ENCODE data around the gene RGMB. TPM values are rescaled to one million over a fixed set of nuclear protein-coding genes. Genes with fewer than 3 reads are reported as not detected.

The RGMB gene
- total and polyA plus RNA-seq, 9 donors: 14.5 to 40.3 (median 26.4) TPM

DNA sequence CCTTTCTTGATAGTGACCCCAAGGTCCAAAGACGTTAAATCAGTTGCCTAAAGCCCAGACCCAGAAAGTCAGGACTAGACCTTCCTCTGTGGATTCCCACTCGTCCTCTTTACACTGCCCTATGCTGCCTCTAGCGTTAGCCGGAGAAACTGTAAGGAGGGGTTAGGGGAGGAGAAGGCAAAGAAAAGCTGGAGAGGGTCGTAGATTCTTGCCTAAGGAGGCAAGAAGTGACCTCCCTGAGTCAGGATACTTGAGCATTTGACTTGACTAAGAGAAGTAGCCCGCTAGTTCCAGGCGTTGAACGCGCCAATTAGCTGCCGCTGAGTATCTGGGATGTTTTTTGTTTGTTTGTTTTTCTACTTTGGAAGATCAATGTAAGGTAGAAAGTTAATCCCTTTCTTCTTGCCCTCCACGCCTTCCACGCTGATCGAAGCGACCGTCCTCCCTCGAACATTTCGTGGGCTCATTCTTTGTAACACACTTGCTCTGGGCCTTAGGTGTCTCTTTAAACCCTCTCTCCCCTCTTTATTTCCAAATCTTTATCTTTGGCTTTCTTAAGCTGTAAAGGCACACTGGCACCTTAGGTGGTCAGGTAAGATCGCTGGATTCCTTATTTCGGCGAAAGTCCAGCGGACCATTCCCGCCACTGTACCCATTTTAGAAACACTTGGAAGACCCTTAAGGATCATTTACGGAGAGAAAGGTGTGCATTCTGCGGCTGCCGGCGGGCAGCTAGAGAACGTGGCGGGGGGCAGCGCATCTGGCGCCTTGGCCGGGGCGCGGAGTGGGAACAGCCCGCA lies 5.1 kb upstream of the RGMB start:
- H3K27me3 ChIP-seq: no peaks in the 10 kb centered on the region
- H3K36me3 ChIP-seq: no peaks in the 10 kb centered on the region
- intact Hi-C loops (cut with DNase I): no loop called here
- WGBS, 3 donors: 0 to 1% (median 0%) methylated on average over 34 of the region's 34 CpGs
- H3K4me3 ChIP-seq: peak overlapping the region; percentile 44
- DNase-seq: peak; percentile 35 to 60 (median 39)
- H3K9me3 ChIP-seq: no peaks in the 10 kb centered on the region
- H3K4me1 ChIP-seq (ENCODE audit: insufficient read depth): no peaks in the 10 kb centered on the region
- H3K27ac ChIP-seq: peak overlapping the region; percentile 26 to 73
- TF ChIP-seq, protein P1, sequence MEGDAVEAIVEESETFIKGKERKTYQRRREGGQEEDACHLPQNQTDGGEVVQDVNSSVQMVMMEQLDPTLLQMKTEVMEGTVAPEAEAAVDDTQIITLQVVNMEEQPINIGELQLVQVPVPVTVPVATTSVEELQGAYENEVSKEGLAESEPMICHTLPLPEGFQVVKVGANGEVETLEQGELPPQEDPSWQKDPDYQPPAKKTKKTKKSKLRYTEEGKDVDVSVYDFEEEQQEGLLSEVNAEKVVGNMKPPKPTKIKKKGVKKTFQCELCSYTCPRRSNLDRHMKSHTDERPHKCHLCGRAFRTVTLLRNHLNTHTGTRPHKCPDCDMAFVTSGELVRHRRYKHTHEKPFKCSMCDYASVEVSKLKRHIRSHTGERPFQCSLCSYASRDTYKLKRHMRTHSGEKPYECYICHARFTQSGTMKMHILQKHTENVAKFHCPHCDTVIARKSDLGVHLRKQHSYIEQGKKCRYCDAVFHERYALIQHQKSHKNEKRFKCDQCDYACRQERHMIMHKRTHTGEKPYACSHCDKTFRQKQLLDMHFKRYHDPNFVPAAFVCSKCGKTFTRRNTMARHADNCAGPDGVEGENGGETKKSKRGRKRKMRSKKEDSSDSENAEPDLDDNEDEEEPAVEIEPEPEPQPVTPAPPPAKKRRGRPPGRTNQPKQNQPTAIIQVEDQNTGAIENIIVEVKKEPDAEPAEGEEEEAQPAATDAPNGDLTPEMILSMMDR (IDR thresholded peaks at IDR 0.05): peak; percentile 50 to 67 (median 67)
- no peak for TF ChIP-seq POLR2A (IDR thresholded peaks at IDR 0.05)

DNA sequence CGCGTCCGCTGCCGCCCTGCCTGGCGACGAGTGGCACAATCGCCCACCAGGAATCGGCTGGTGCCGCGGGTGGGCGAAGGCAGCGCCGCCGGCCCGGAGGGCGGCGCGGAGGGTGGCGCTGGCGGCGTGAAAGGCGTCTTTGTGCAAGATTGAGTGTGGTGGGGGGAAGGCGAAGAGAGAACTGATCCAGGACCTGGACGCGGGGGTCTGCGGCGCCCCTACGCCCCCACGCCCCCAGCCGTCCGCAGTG lies 4.6 kb upstream of the RGMB start:
- no peaks in the 10 kb centered on the region for H3K36me3 ChIP-seq
- H3K4me1 ChIP-seq (ENCODE audit: insufficient read depth): no peaks in the 10 kb centered on the region
- WGBS, 3 donors: 0% methylated on average over 24 to 31 of the region's 31 CpGs
- peak overlapping the region; percentile 26 to 73 for H3K27ac ChIP-seq
- DNase-seq: no peak
- peak overlapping the region; percentile 44 for H3K4me3 ChIP-seq
- no peak for TF ChIP-seq POLR2A (IDR thresholded peaks at IDR 0.05)
- TF ChIP-seq EP300 (IDR thresholded peaks at IDR 0.05): no peak
- TF ChIP-seq, protein P1 (IDR thresholded peaks at IDR 0.05): no peak
- intact Hi-C loops (cut with DNase I): no loop called here
- no peaks in the 10 kb centered on the region for H3K9me3 ChIP-seq
- H3K27me3 ChIP-seq: no peaks in the 10 kb centered on the region

DNA sequence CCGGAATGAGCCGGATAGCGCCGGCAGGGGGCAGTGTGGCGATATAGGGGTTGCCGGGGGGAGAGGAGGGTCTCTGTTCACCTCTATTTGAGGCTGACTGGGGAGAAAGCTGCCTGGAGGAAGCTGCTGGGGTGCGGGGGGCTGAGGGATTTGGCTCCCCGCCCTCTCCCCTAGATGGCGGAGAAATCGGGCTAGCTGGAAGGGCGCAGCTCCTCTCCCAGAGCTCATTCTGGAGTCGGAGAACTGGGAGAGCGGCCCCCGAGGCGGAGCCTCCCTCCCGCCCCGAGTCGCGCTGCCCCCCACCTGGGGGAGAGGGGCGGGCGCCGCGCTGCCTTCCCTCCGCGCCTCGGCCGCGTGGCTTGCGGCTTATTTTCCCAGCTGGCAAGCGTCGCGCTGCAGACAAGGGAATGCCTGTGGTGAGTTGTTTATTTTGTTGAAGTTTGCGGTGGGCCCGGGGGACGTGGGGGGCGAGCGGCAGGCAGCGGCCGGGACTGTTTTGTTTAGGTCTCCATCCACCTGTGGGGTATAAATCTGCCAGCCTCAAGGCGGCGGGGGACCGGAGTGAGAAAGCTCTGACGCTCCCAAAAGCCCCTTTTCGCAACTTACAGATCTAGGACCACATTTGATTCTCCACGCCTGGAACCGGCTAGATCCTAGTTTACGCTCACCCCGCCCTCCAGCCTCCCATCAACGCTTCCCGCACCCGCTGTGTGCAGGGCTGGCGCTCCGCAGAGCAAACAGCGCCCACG lies 4.1 kb upstream of the RGMB start:
- peak overlapping the region; percentile 26 to 73 for H3K27ac ChIP-seq

DNA sequence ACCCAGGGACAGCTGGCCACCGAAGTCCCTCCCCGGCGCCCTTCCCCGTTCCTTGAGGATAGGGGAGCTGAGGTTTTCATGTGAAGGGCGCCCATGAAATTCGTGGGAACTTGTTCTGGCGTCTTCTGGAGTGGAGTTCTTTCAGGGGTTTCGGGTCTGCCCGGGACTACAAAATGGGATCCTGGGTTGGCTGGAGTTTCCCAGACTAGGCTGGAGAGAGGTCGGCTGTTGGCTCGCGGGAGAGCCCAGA lies 3.6 kb upstream of the RGMB start:
- H3K27me3 ChIP-seq: no peaks in the 10 kb centered on the region
- intact Hi-C loops (cut with DNase I): loop anchor here in 1 of 4 donors (5.0 kb wide), 1 partner anchor 157 kb away; the partner anchor contains the start of gene CHD1
- DNase-seq: peak in 3 of 5 donors; percentile 28 to 52 (median 48)
- peak overlapping the region; percentile 26 to 73 for H3K27ac ChIP-seq
- H3K4me3 ChIP-seq: peak overlapping the region; percentile 44
- H3K4me1 ChIP-seq (ENCODE audit: insufficient read depth): no peaks in the 10 kb centered on the region
- TF ChIP-seq EP300 (IDR thresholded peaks at IDR 0.05): no peak
- no peak for TF ChIP-seq POLR2A (IDR thresholded peaks at IDR 0.05)
- TF ChIP-seq, protein P1 (IDR thresholded peaks at IDR 0.05): no peak
- no peaks in the 10 kb centered on the region for H3K9me3 ChIP-seq
- 0 to 1% (median 1%) methylated on average over 12 of the region's 12 CpGs for WGBS, 3 donors
- H3K36me3 ChIP-seq: no peaks in the 10 kb centered on the region

More for the DNA sequence above, 4.1 kb upstream of the RGMB start:
- TF ChIP-seq EP300 (IDR thresholded peaks at IDR 0.05): no peak
- TF ChIP-seq, protein P1 (IDR thresholded peaks at IDR 0.05): peak in 2 of 3 donors; percentile 31 to 44
- TF ChIP-seq POLR2A (IDR thresholded peaks at IDR 0.05): no peak
- Histone ChIP-seq H3K4me3 (peak overlapping the region; percentile 44), H3K4me1 (ENCODE audit: insufficient read depth) (no peaks in the 10 kb centered on the region), H3K9me3 (no peaks in the 10 kb centered on the region), H3K27me3 (no peaks in the 10 kb centered on the region), H3K36me3 (no peaks in the 10 kb centered on the region)
- intact Hi-C loops (cut with DNase I): no loop called here
- WGBS, 3 donors: 0 to 1% (median 0%) methylated on average over 47 to 55 of the region's 55 CpGs
- peak; percentile 32 to 70 (median 67) for DNase-seq

Data from ovary (tissue), 9 donors.